Natural killer cell (primary cell): ENCODE measurements around the gene FBXO42. TPM values are rescaled to one million over a fixed set of nuclear protein-coding genes. Genes with fewer than 3 reads are reported as not detected.
A peak's percentile ranks its signal among the peaks of the same experiment; 100 is the strongest.
"Not testable (repeated sequence)": the region's sequence is repeated elsewhere in the genome, so short reads cannot be mapped to it uniquely, and the experiment has no call there.

Experiments used
- ATAC-seq, 3 donors: fragments of 150-1000 bp in 2 of 3; fragments of 200-7000 bp in 1 of 3; cut with Tn5 transposase; 1 replicate in 1 of 3; 2 replicates in 2 of 3; pipeline ENCODE4 v1.10.0; 2021; ENCODE audit warnings: mild to moderate bottlenecking in 2 of 3, moderate library complexity in 2 of 3
- DNase-seq, 2 donors: peaks; one replicate each; pipeline versions ENCODE4 v3.0.0 to v3.0.0-alpha.2; 2013 to 2021; ENCODE audit warnings: mixed read lengths in 1 of 2
- H3K27ac ChIP-seq: one replicate; pipeline ENCODE4 v1.5.1; 2013; ENCODE audit warnings: mild to moderate bottlenecking, low read length
- H3K27me3 ChIP-seq: one replicate; pipeline ENCODE4 v1.6.1; 2013; ENCODE audit warnings: low read length; ENCODE audit not compliant: control insufficient read depth, insufficient read depth
- H3K36me3 ChIP-seq: one replicate; pipeline ENCODE4 v1.6.1; 2013; ENCODE audit warnings: low read length; ENCODE audit not compliant: control insufficient read depth, insufficient read depth
- H3K4me1 ChIP-seq: one replicate; pipeline ENCODE4 v1.6.1; 2013; ENCODE audit warnings: low read length; ENCODE audit not compliant: control insufficient read depth, insufficient read depth
- H3K4me3 ChIP-seq: one replicate; pipeline ENCODE4 v1.5.1; 2013; ENCODE audit warnings: low read length
- H3K9me3 ChIP-seq: one replicate; pipeline ENCODE4 v1.6.1; 2013; ENCODE audit warnings: low read length; ENCODE audit not compliant: control insufficient read depth, insufficient read depth
- H3K27ac Mint-ChIP-seq, 2 donors: one replicate each; pipeline ENCODE4 v1.8.0; 2022; ENCODE audit warnings: mild to moderate bottlenecking in 2 of 2, mixed read lengths in 2 of 2, moderate library complexity in 1 of 2
- H3K27me3 Mint-ChIP-seq, 2 donors: one replicate each; pipeline ENCODE4 v1.8.0; 2022; ENCODE audit warnings: low read depth in 2 of 2, mixed read lengths in 2 of 2
- H3K36me3 Mint-ChIP-seq: one replicate; pipeline ENCODE4 v1.8.0; 2022; ENCODE audit warnings: mixed read lengths
- H3K4me1 Mint-ChIP-seq, 2 donors: one replicate each; pipeline ENCODE4 v1.8.0; 2022; ENCODE audit warnings: mixed read lengths in 2 of 2
- H3K4me3 Mint-ChIP-seq: one replicate; pipeline ENCODE4 v1.8.0; 2022; ENCODE audit warnings: mild to moderate bottlenecking, moderate library complexity, mixed read lengths
- H3K9me3 Mint-ChIP-seq, 2 donors: one replicate each; pipeline ENCODE4 v1.8.0; 2022; ENCODE audit warnings: mixed read lengths in 2 of 2
- CTCF ChIP-seq: fragments of 200-600 bp; IDR thresholded peaks from one replicate; pipeline ENCODE4 v1.8.0; 2022; ENCODE audit warnings: antibody characterized with exemption
- WGBS: methylation state at CpG from one replicate; pipeline ENCODE4 v1.1.7; 2013; ENCODE audit warnings: missing lambda C conversion rate; ENCODE audit not compliant: insufficient coverage; 5-methylcytosine and 5-hydroxymethylcytosine counted together
- intact Hi-C: fragments of 100-400 bp; cut with micrococcal nuclease; formaldehyde crosslinking; loops from one replicate; pipeline ENCODE4 v1.14.2; 2022
- total RNA-seq, 4 donors: library from RNA; stranded (reverse); fragments of 120-200 nt in 1 of 4; gene quantifications; one replicate each; pipeline versions ENCODE4 v1.2.3 to v1.2.4, GENCODE V29; 2013 to 2022

Gene FBXO42
- total RNA-seq, 3 donors from 2014 or later (not counting 1 experiment from before 2014, with no cell fraction given): 19.5 to 24.5 (median 24.1) TPM

GRCh38 chr1:16217061-16217785, 135.1 kb downstream of the FBXO42 start:
- intact Hi-C loops: no loop called here
- H3K27me3 ChIP-seq: no peaks in the 10 kb centered on the region
- H3K27ac Mint-ChIP-seq: peak overlapping the region; percentile 26 to 75
- peaks cover 17 to 28% of the 10 kb centered on the region in 2 donors for H3K4me1 Mint-ChIP-seq
- H3K4me1 ChIP-seq: peaks cover 20% of the 10 kb centered on the region
- H3K9me3 Mint-ChIP-seq: no peaks in the 10 kb centered on the region
- no peaks in the 10 kb centered on the region for H3K36me3 Mint-ChIP-seq
- ATAC-seq (peak; percentile 89 to 95 (median 93)), DNase-seq (peak; percentile 75 to 97)
- no peak for TF ChIP-seq CTCF
- H3K27me3 Mint-ChIP-seq: peaks cover 0 to 10% of the 10 kb centered on the region in 2 donors
- no peak overlapping the region for H3K27ac ChIP-seq
- H3K9me3 ChIP-seq: no peaks in the 10 kb centered on the region
- peak overlapping the region; percentile 85 for H3K4me3 Mint-ChIP-seq
- WGBS: 8% methylated on average over 46 of the region's 46 CpGs
- H3K4me3 ChIP-seq: peak overlapping the region; percentile 58
- H3K36me3 ChIP-seq: no peaks in the 10 kb centered on the region

DNA sequence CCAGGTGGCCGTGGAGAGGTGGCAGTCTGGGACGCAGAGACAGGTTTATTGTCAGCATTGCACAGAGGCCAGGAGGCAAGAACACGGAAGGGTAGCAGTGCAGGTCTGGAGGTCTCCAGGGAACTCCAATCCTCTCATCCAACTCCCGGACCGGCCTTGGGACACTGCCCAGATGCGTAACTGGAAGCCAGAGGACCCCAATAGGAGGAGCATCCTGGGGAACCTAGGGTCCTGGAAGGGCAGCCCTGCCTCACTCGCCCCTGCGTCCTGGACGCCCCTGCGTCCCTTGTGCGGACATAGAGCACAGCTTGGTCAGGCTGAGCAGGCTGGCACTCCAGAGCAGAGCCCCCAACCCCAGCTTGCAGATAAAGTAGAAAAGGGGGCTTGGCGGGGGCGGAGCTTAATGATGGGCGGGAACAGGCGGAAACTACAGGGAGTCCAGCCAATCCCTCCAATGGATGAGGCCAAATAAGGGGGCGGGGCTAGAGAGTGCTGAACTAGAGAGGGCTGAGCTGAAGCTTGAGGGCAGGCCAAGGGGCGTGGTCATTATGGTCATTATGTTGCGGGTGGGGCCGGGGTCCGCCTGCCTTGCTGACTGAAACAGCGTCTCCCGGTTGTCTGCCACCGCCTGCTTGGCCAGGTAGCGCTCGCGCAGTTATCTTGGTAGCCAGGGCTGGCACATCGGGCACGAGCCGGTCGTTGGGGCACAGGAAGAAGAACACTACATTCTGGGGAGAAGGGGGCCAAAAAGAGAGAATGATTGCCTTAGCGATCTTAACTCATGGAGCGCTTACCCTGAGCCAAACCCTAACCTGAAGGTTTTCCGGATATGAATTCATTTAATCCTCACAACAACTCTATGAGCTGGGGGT, 136.2 kb downstream of the FBXO42 start:
- H3K27ac ChIP-seq: no peak overlapping the region
- peak; percentile 59 to 64 (median 61) for ATAC-seq
- TF ChIP-seq CTCF: no peak

DNA sequence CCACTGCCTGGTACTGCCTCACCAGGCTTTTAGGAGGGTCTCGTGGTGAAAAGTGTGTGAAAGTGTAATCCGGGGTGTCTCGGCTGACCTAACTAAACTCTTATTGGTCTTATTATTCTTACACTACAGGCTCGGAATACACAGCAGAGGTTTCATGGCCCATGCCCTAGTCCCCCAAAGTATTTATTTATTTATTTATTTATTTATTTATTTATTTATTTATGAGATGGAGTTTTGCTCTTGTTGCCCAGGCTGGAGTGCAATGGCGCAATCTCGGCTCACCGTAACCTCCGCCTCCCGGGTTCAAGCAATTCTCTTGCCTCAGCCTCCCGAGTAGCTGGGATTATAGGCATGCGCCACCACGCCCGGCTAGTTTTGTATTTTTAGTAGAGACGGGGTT, 137.0 kb downstream of the FBXO42 start:
- H3K36me3 ChIP-seq, H3K27me3 ChIP-seq, intact Hi-C loops, H3K4me3 Mint-ChIP-seq, H3K4me3 ChIP-seq, H3K27ac ChIP-seq, ATAC-seq, H3K27ac Mint-ChIP-seq, H3K27me3 Mint-ChIP-seq, H3K9me3 Mint-ChIP-seq, H3K9me3 ChIP-seq, H3K36me3 Mint-ChIP-seq, DNase-seq: not testable (repeated sequence)
- whole genome bisulfite sequencing: 95% methylated on average over 5 of the region's 14 CpGs
- peaks cover 20% of the 10 kb centered on the region for H3K4me1 ChIP-seq
- H3K4me1 Mint-ChIP-seq: peaks cover 17 to 28% of the 10 kb centered on the region in 2 donors

More for the DNA sequence above, 136.2 kb downstream of the FBXO42 start:
- Mint-ChIP-seq H3K27ac (peak overlapping the region; percentile 16 to 36), H3K4me1 (peaks cover 17 to 28% of the 10 kb centered on the region in 2 donors), H3K4me3 (peak overlapping the region; percentile 85), H3K9me3 (no peaks in the 10 kb centered on the region), H3K27me3 (peaks cover 0 to 5% of the 10 kb centered on the region in 2 donors), H3K36me3 (no peaks in the 10 kb centered on the region)
- intact Hi-C loops: no loop called here
- Histone ChIP-seq H3K9me3 (no peaks in the 10 kb centered on the region), H3K36me3 (no peaks in the 10 kb centered on the region), H3K27me3 (no peaks in the 10 kb centered on the region), H3K4me3 (peak overlapping the region; percentile 58), H3K4me1 (peaks cover 20% of the 10 kb centered on the region)
- WGBS: 19% methylated on average over 32 of the region's 33 CpGs
- DNase-seq: peak; percentile 57 to 69

- H3K9me3 ChIP-seq: not testable (repeated sequence)
Observed at GRCh38 chr1:16213544-16213943, 138.7 kb downstream of the FBXO42 start.

More at GRCh38 chr1:16213544-16213943, 138.7 kb downstream of the FBXO42 start:
- DNase-seq, intact Hi-C loops, H3K27me3 Mint-ChIP-seq, H3K36me3 ChIP-seq, H3K4me3 ChIP-seq, H3K27ac Mint-ChIP-seq, H3K27ac ChIP-seq, ATAC-seq, H3K36me3 Mint-ChIP-seq, H3K4me3 Mint-ChIP-seq, H3K9me3 Mint-ChIP-seq, H3K27me3 ChIP-seq: not testable (repeated sequence)
- 87% methylated on average over 3 of the region's 3 CpGs for WGBS
- H3K4me1 ChIP-seq: peaks cover 20% of the 10 kb centered on the region
- peaks cover 12 to 28% of the 10 kb centered on the region in 2 donors for H3K4me1 Mint-ChIP-seq
